NCI-H2196 treated with DMSO at 0.1 percent for 48 hours (cell line): Measurements from ENCODE around the gene ELMOD3.

ENCODE experiments used
- DNase-seq: peaks from one replicate; lab custom pipeline; 2025; ENCODE audit not compliant: unreplicated experiment; lab: John Stamatoyannopoulos, UW

ELMOD3 gene

GRCh38 chr2:85439986-85440385, 85.4 kb downstream of the ELMOD3 start:
- no peak for DNase-seq

- no peak for DNase-seq
These were observed 86.2 kb downstream of the ELMOD3 start for GRCh38 chr2:85440729-85441128.
